HepG2 (cell line): Measurements from ENCODE around the gene KCNAB2. TPM values are rescaled to one million over a fixed set of nuclear protein-coding genes. Genes with fewer than 3 reads are reported as not detected.

Experiments used
- ATAC-seq: fragments of 200-7000 bp; cut with Tn5 transposase; 3 replicates; pipeline ENCODE4 v1.9.1; 2020; ENCODE audit warnings: mild to moderate bottlenecking, moderate library complexity
- BruUV-seq: library from RNA; stranded (reverse); fragments of 400-500 nt; replicated peaks from 2 replicates; lab custom pipeline; 2021; lab: Mats Ljungman, UMichigan
- CTCF ChIA-PET: fragments of 300-600 bp; formaldehyde crosslinking; extraction: SDS; loops from one replicate; lab custom pipeline; 2021; ENCODE audit warnings: low total read pairs, inconsistent platforms, low intra/inter-chr PET ratio; lab: Yijun Ruan, JAX
- POLR2A ChIA-PET: fragments of 350-600 bp; sonication (Branson Sonifier 250); formaldehyde crosslinking; loops from one replicate; lab custom pipeline; 2020; ENCODE audit warnings: antibody characterized with exemption, inconsistent platforms; lab: Yijun Ruan, JAX
- DNase-seq: peaks from one replicate; pipeline ENCODE4 v3.0.0-alpha.2; 2015; ENCODE audit warnings: low spot score
- FAIRE-seq: peaks from 3 replicates; lab custom pipeline; 2011; peaks lifted over from hg19 to GRCh38; lab: Jason Lieb, UNC
- H2AFZ ChIP-seq: one replicate; pipeline ENCODE4 v1.6.1; 2011; ENCODE audit warnings: low read length, inconsistent platforms
- H3K27ac ChIP-seq: fragments of 300-600 bp; 3 replicates; pipeline ENCODE4 v1.8.0; 2011; ENCODE audit warnings: mixed run types, mild to moderate bottlenecking, mixed read lengths, low read length, inconsistent platforms; ENCODE audit not compliant: insufficient read depth; ENCODE audit errors: extremely low read length
- H3K27me3 ChIP-seq, 2 experiments: fragments of 200-600 bp in 1 of 2; 2 replicates in 1 of 2; 3 replicates in 1 of 2; pipeline versions ENCODE4 v1.6.0 to v1.8.0; 2011; ENCODE audit warnings: low read length in 2 of 2, mild to moderate bottlenecking in 2 of 2, moderate library complexity in 2 of 2, inconsistent platforms in 1 of 2; ENCODE audit not compliant: insufficient read depth in 2 of 2, control insufficient read depth in 1 of 2
- H3K36me3 ChIP-seq, 2 experiments: fragments of 200-600 bp in 1 of 2; replicated peaks in 1 of 2; 2 replicates in 1 of 2; 3 replicates in 1 of 2; pipeline versions ENCODE4 v1.5.1 to v1.8.0; 2011; ENCODE audit warnings: low read length in 2 of 2, inconsistent platforms in 1 of 2; ENCODE audit not compliant: insufficient read depth in 2 of 2, control insufficient read depth in 1 of 2
- H3K4me1 ChIP-seq: 2 replicates; pipeline ENCODE4 v1.5.1; 2012; ENCODE audit warnings: low read length, inconsistent platforms; ENCODE audit not compliant: insufficient read depth
- H3K4me2 ChIP-seq: 2 replicates; pipeline ENCODE4 v1.6.0; 2011; ENCODE audit warnings: low read depth, low read length, inconsistent platforms
- H3K4me3 ChIP-seq, 3 experiments: fragments of 200-600 bp in 1 of 3; sonication (generic), shearing (Covaris generic) in 1 of 3; replicated peaks in 1 of 3; 2 replicates each; pipeline ENCODE4 v1.5.1; 2011 to 2016; ENCODE audit warnings: low read length in 3 of 3, inconsistent platforms in 2 of 3, low read depth in 2 of 3, mild to moderate bottlenecking in 2 of 3, control low read depth in 1 of 3, mixed read lengths in 1 of 3; ENCODE audit not compliant: insufficient read depth in 1 of 3
- H3K79me2 ChIP-seq: one replicate; pipeline ENCODE4 v1.6.1; 2011; ENCODE audit warnings: low read length, inconsistent platforms; ENCODE audit not compliant: insufficient read depth
- H3K9ac ChIP-seq: 2 replicates; pipeline ENCODE4 v1.6.0; 2011; ENCODE audit warnings: mild to moderate bottlenecking, low read depth, low read length, inconsistent platforms; ENCODE audit not compliant: insufficient read depth
- H3K9me3 ChIP-seq: 2 replicates; pipeline ENCODE4 v1.5.1; 2012; ENCODE audit warnings: mild to moderate bottlenecking, low read length
- H4K20me1 ChIP-seq: 2 replicates; pipeline ENCODE4 v1.6.0; 2011; ENCODE audit warnings: inconsistent platforms, mild to moderate bottlenecking, low read length, moderate library complexity; ENCODE audit not compliant: insufficient read depth
- CEBPG ChIP-seq: IDR thresholded peaks from 2 replicates; pipeline ENCODE4 v1.6.1; 2016
- CHD2 ChIP-seq: IDR thresholded peaks from 2 replicates; pipeline ENCODE4 v1.6.1; 2011; ENCODE audit warnings: low read depth, low read length, improper control_type of control experiment
- ELF3 ChIP-seq: IDR thresholded peaks from 2 replicates; pipeline ENCODE4 v1.6.1; 2016; ENCODE audit warnings: missing genetic modification reagents, missing compliant biosample characterization
- HNRNPL ChIP-seq: fragments of 200-400 bp; formaldehyde crosslinking; IDR thresholded peaks from 2 replicates; pipeline ENCODE4 v1.6.1; 2017; ENCODE audit warnings: mild to moderate bottlenecking, low read depth, low read length
- KAT7 ChIP-seq: IDR thresholded peaks from 2 replicates; pipeline ENCODE4 v1.6.1; 2018; ENCODE audit warnings: borderline replicate concordance, missing compliant biosample characterization
- KDM2A ChIP-seq: sonication (generic); formaldehyde crosslinking; IDR thresholded peaks from 2 replicates; pipeline ENCODE4 v1.4.0; 2020; ENCODE audit warnings: low read depth, missing genetic modification reagents, borderline replicate concordance
- MAX ChIP-seq: IDR thresholded peaks from 2 replicates; pipeline ENCODE4 v1.6.1; 2012; ENCODE audit warnings: inconsistent platforms
- SOX6 ChIP-seq, 2 experiments: fragments of 450-650 bp in 1 of 2; sonication (generic) in 1 of 2; formaldehyde crosslinking in 1 of 2; IDR thresholded peaks; 2 replicates each; pipeline versions ENCODE4 v1.4.0 to v1.6.1; 2017 to 2020; ENCODE audit warnings: antibody characterized with exemption in 1 of 2, mild to moderate bottlenecking in 1 of 2, missing genetic modification reagents in 1 of 2
- SRSF1 ChIP-seq: fragments of 200-400 bp; formaldehyde crosslinking; optimal IDR thresholded peaks from 2 replicates; pipeline ENCODE3; 2017; ENCODE audit warnings: mild to moderate bottlenecking, low read depth, low read length, moderate library complexity
- STAG1 ChIP-seq: sonication (generic); formaldehyde crosslinking; IDR thresholded peaks from 2 replicates; pipeline ENCODE4 v1.4.0; 2020; ENCODE audit warnings: missing genetic modification reagents
- TAF1 ChIP-seq: sonication (generic); formaldehyde crosslinking; IDR thresholded peaks from 2 replicates; pipeline ENCODE4 v1.4.0; 2020; ENCODE audit warnings: missing genetic modification reagents
- TBX2 ChIP-seq: sonication (generic); formaldehyde crosslinking; IDR thresholded peaks from 2 replicates; pipeline ENCODE4 v1.5.0; 2020; ENCODE audit warnings: missing genetic modification reagents, mild to moderate bottlenecking, borderline replicate concordance
- TBX3 ChIP-seq: fragments of 450-650 bp; IDR thresholded peaks from 2 replicates; pipeline ENCODE4 v1.6.1; 2017; ENCODE audit warnings: antibody characterized with exemption, mild to moderate bottlenecking, inconsistent platforms, borderline replicate concordance
- TP53 ChIP-seq: sonication (generic); formaldehyde crosslinking; conservative IDR thresholded peaks from 2 replicates; pipeline ENCODE4 v1.4.0; 2020; ENCODE audit warnings: missing genetic modification reagents
- ZFP91 ChIP-seq: sonication (generic); formaldehyde crosslinking; IDR thresholded peaks from 2 replicates; pipeline ENCODE4 v1.9.0; 2022; ENCODE audit warnings: missing genetic modification reagents, mild to moderate bottlenecking, borderline replicate concordance
- ZNF382 ChIP-seq: sonication (generic); formaldehyde crosslinking; IDR thresholded peaks from 2 replicates; pipeline ENCODE4 v1.5.0; 2020; ENCODE audit warnings: missing genetic modification reagents, mild to moderate bottlenecking, borderline replicate concordance
- ZNF550 ChIP-seq: sonication (generic); formaldehyde crosslinking; IDR thresholded peaks from 2 replicates; pipeline ENCODE4 v1.4.0; 2020; ENCODE audit warnings: mild to moderate bottlenecking, missing genetic modification reagents, borderline replicate concordance
- ZNF556 ChIP-seq: sonication (generic); formaldehyde crosslinking; IDR thresholded peaks from 2 replicates; pipeline ENCODE4 v1.4.0; 2020; ENCODE audit warnings: mild to moderate bottlenecking, missing genetic modification reagents, borderline replicate concordance
- ZNF768 ChIP-seq: sonication (generic); formaldehyde crosslinking; IDR thresholded peaks from 2 replicates; pipeline ENCODE4 v1.4.0; 2020; ENCODE audit warnings: missing genetic modification reagents
- WGBS: methylation state at CpG from one replicate; pipeline ENCODE4 v1.1.6; 2017; ENCODE audit warnings: low lambda C conversion rate; 5-methylcytosine and 5-hydroxymethylcytosine counted together
- in situ Hi-C: cut with HindIII; loops from 2 replicates; pipeline ENCODE4 v1.10.0; 2017; ENCODE audit warnings: low pct_unique_long_range_greater_than_20kb; ENCODE audit not compliant: extremely low pct_ligation_motif_present
- intact Hi-C: fragments of 100-400 bp; cut with micrococcal nuclease; formaldehyde crosslinking; loops from one replicate; pipeline ENCODE4 v1.10.0; 2022; ENCODE audit not compliant: unreplicated experiment
- polyA plus RNA-seq, 8 experiments: library from polyadenylated mRNA; depleted of rRNA in 3 of 8; stranded (reverse) in 7 of 8; unstranded in 1 of 8; fragments of >200 nt; fragmentation: Illumina TruSeq in 4 of 8; extraction: Trizol in 4 of 8; gene quantifications; 2 replicates each; pipeline versions ENCODE4 v1.2.1 to v1.2.3, GENCODE V29; 2011 to 2016; ENCODE audit warnings: low read depth in 4 of 8, missing spikeins in 1 of 8, mixed read lengths in 1 of 8; ENCODE audit not compliant: insufficient read depth in 1 of 8
- total RNA-seq, 5 experiments: library from RNA; depleted of rRNA; stranded (reverse); fragments of >200 nt; fragmentation: Illumina TruSeq; extraction: Trizol; gene quantifications; 2 replicates each; pipeline ENCODE4 v1.2.3, GENCODE V29; 2016; ENCODE audit warnings: low read depth in 1 of 5
- TF ChIP-seq, protein P1 (sequence below): sonication (generic); formaldehyde crosslinking; IDR thresholded peaks from 2 replicates; pipeline ENCODE4 v1.4.0; 2020; ENCODE audit warnings: mild to moderate bottlenecking, missing genetic modification reagents, borderline replicate concordance

Gene KCNAB2
- total and polyA plus RNA-seq, 2 of the 13 experiments (the other 11 are each of a cell fraction or from before 2014, with no cell fraction given) = 6.2 to 8.8 TPM

DNA sequence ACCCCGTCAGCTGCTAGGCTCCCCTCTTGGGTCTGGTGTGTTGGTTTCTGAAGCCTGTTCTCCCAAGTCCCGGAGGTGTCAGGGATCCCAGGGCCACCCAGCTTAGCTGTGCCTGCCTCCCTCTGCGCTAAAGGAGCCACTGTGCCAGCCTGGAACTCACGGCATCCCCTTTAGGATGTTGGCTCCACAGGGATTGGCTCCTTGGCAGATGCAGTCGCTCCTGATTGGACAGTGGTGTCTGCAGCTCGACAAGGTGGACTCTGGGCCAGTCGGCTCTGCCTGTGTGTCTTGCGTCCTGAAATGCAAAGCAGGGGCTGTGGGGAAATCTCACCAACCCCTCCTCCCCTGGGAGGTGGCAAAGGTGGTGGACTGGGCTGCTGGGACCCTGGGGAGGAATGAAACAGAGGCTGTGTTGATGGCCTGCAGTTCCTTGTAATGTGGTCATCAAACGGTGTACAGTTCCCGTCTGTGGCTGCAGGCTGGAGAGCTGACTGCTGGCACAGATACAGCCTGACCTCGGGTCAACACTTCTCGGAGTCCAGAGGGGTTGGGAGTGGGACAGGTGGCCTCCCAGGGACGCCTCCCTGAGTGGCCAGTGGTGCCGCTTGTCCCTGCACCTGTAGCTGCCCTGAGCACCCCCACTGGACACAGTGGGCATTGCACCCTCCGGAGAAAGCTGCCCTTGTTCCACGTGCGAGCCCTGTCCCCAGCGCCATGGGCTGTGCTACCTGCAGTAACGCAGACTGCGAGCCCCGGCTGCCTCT is 11.5 kb upstream of the KCNAB2 start:
- Histone ChIP-seq H3K36me3 (no peaks in the 10 kb centered on the region), H3K27ac (no peak overlapping the region), H4K20me1 (no peaks in the 10 kb centered on the region), H3K4me3 (no peak overlapping the region; a peak in 1 of 6 replicates), H2AFZ (no peak overlapping the region), H3K9ac (no peak overlapping the region), H3K79me2 (no peaks in the 10 kb centered on the region), H3K9me3 (no peaks in the 10 kb centered on the region), H3K27me3 (no peaks in the 10 kb centered on the region), H3K4me1 (peaks cover 16% of the 10 kb centered on the region), H3K4me2 (peak overlapping the region; percentile 53)
- intact Hi-C loops = no loop called here
- in situ Hi-C loops = no loop called here
- POLR2A ChIA-PET = interaction anchor here (1.1 to 1.4 kb wide), 2 partner anchors 8 to 31 kb away, joined by 3 to 8 read pairs; no protein-coding TSS in a partner anchor
- peak; percentile 49 for DNase-seq
- 37% methylated on average over 11 of the region's 21 CpGs for WGBS
- FAIRE-seq = no peak
- peak; percentile 94 for ATAC-seq
- CTCF ChIA-PET = no interaction called here
- no TSS peak for BruUV-seq
- no peak for TF ChIP-seq TAF1 (CRISPR knock-in tag)
- peak; percentile 72; the same call in 1 of the 2 replicates for TF ChIP-seq MAX
- no peak for TF ChIP-seq TBX3
- TF ChIP-seq TP53 = no peak
- TF ChIP-seq ZNF556 = no peak
- TF ChIP-seq CEBPG (CRISPR knock-in tag) = no peak
- TF ChIP-seq, protein P1, sequence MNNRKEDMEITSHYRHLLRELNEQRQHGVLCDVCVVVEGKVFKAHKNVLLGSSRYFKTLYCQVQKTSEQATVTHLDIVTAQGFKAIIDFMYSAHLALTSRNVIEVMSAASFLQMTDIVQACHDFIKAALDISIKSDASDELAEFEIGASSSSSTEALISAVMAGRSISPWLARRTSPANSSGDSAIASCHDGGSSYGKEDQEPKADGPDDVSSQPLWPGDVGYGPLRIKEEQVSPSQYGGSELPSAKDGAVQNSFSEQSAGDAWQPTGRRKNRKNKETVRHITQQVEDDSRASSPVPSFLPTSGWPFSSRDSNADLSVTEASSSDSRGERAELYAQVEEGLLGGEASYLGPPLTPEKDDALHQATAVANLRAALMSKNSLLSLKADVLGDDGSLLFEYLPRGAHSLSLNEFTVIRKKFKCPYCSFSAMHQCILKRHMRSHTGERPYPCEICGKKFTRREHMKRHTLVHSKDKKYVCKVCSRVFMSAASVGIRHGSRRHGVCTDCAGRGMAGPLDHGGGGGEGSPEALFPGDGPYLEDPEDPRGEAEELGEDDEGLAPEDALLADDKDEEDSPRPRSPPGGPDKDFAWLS (CRISPR knock-in tag) = no peak
- TF ChIP-seq HNRNPL = 0 out of 2 replicates have a peak, but pooled peaks have one; percentile 25
- TF ChIP-seq ZNF768 (CRISPR knock-in tag) = peak; percentile 19; the same call in 1 of the 2 replicates
- no peak for TF ChIP-seq CHD2
- peak; percentile 14; the same call in 1 of the 2 replicates for TF ChIP-seq KDM2A
- no peak for TF ChIP-seq ZNF382
- TF ChIP-seq SRSF1 = peak; percentile 87
- TF ChIP-seq SOX6 (IDR thresholded peaks at IDR 0.05) = no peak
- TF ChIP-seq SOX6 (CRISPR knock-in tag; IDR thresholded peaks at IDR 0.05) = 0 out of 2 replicates have a peak, but pooled peaks have one; percentile 29
- TF ChIP-seq KAT7 (CRISPR knock-in tag) = no peak
- TF ChIP-seq STAG1 (CRISPR knock-in tag) = peak; percentile 52
- no peak for TF ChIP-seq ELF3 (CRISPR knock-in tag)
- TF ChIP-seq ZFP91 (CRISPR knock-in tag) = peak; percentile 45; the same call in 1 of the 2 replicates
- TF ChIP-seq ZNF550 = no peak
- 0 out of 2 replicates have a peak, but pooled peaks have one; percentile 18 for TF ChIP-seq TBX2 (CRISPR knock-in tag)
